Colonic mucosa (tissue), 4 donors: Measurements from ENCODE around the gene F5. TPM values are rescaled to one million over a fixed set of nuclear protein-coding genes. Genes with fewer than 3 reads are reported as not detected.

ENCODE experiments used
- DNase-seq: peaks from one replicate; pipeline ENCODE4 v3.0.0-alpha.2; 2020
- H3K27ac ChIP-seq: fragments of 200-600 bp; one replicate; pipeline ENCODE4 v1.8.0; 2021
- H3K27me3 ChIP-seq: fragments of 200-600 bp; one replicate; pipeline ENCODE4 v1.8.0; 2021
- H3K36me3 ChIP-seq: fragments of 200-600 bp; one replicate; pipeline ENCODE4 v1.8.0; 2021
- H3K4me1 ChIP-seq: fragments of 200-600 bp; one replicate; pipeline ENCODE4 v1.8.0; 2021; ENCODE audit warnings: mild to moderate bottlenecking
- H3K4me3 ChIP-seq: fragments of 200-600 bp; one replicate; pipeline ENCODE4 v1.8.0; 2021
- H3K9ac ChIP-seq, 2 donors: one replicate each; pipeline ENCODE4 v1.7.0; 2013; ENCODE audit warnings: control low read depth in 2 of 2, low read depth in 2 of 2, low read length in 2 of 2
- H3K9me3 ChIP-seq: fragments of 200-600 bp; one replicate; pipeline ENCODE4 v1.8.0; 2021
- intact Hi-C: fragments of 100-400 bp; cut with DNase I; formaldehyde crosslinking; loops from one replicate; pipeline ENCODE4 v1.14.1; 2022
- total RNA-seq, 2 donors: library from RNA; stranded (reverse); fragmentation: NEBNext Ultra II Directional in 1 of 2; extraction: Animal tissue kit (Norgen Biotek cat#: 25700) in 1 of 2; gene quantifications; one replicate each; pipeline ENCODE4 v1.2.1, GENCODE V29; 2021
- TF ChIP-seq, protein P1 (sequence below): fragments of 200-600 bp; IDR thresholded peaks from one replicate; pipeline ENCODE4 v1.8.0; 2022; ENCODE audit warnings: antibody characterized with exemption, mild to moderate bottlenecking
- donor health status: healthy.
- donor health status: DM: no; HTN: no; CAD: no.
- donor health status: DM: no; HTN: no; CAD: no.

F5 gene
- total RNA-seq, 2 donors from 2014 or later: 0.24 to 0.54 TPM

DNA sequence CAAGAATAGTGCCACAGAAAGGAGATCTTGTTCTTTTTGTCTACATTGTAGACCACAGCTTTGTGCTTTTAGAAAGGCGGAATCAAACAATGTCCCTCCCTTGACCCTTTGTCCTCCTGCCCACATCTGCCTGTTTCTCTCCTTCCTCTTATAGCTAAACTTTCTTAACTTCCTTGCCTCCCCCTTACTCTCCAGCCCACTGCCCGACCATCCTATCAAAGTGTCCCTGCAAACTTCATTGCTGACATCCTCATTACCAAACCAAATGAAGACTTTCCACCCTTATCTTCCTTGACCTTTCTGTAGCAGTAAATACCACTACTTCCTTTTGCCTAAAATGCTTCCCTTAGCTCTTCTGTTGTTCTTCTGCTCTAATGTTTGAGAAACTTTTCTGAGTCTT, 38.6 kb upstream of the F5 start:
- H3K27ac ChIP-seq: no peak overlapping the region
- H3K9ac ChIP-seq: no peak overlapping the region
- no peaks in the 10 kb centered on the region for H3K27me3 ChIP-seq
- no peak overlapping the region for H3K4me3 ChIP-seq
- H3K4me1 ChIP-seq: no peaks in the 10 kb centered on the region
- TF ChIP-seq, protein P1, sequence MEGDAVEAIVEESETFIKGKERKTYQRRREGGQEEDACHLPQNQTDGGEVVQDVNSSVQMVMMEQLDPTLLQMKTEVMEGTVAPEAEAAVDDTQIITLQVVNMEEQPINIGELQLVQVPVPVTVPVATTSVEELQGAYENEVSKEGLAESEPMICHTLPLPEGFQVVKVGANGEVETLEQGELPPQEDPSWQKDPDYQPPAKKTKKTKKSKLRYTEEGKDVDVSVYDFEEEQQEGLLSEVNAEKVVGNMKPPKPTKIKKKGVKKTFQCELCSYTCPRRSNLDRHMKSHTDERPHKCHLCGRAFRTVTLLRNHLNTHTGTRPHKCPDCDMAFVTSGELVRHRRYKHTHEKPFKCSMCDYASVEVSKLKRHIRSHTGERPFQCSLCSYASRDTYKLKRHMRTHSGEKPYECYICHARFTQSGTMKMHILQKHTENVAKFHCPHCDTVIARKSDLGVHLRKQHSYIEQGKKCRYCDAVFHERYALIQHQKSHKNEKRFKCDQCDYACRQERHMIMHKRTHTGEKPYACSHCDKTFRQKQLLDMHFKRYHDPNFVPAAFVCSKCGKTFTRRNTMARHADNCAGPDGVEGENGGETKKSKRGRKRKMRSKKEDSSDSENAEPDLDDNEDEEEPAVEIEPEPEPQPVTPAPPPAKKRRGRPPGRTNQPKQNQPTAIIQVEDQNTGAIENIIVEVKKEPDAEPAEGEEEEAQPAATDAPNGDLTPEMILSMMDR: no peak
- intact Hi-C loops: no loop called here
- no peak for DNase-seq
- no peaks in the 10 kb centered on the region for H3K9me3 ChIP-seq
- H3K36me3 ChIP-seq: no peaks in the 10 kb centered on the region

DNA sequence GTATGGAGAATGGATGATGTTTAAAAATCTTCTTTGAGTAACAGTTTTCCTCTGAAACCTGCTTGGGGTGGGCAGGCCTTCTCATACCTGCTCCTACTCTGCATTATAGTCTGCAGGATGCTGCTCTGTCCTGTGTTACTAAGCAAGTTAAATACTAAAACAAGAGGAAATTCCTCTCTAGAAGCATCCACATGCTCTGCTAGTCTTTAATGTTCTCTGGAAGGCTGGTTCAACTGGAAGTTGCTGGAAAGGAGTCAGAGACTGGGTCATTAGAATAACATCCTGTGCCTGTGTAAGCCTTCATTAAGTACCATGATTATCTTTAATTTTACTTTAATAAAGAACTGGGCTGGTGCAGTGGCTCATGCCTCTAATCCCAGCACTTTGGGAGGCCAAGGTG, 37.8 kb upstream of the F5 start:
- intact Hi-C loops: no loop called here
- Histone ChIP-seq H3K9ac (no peak overlapping the region), H3K4me1 (no peaks in the 10 kb centered on the region), H3K27me3 (no peaks in the 10 kb centered on the region), H3K4me3 (no peak overlapping the region), H3K36me3 (no peaks in the 10 kb centered on the region), H3K9me3 (no peaks in the 10 kb centered on the region), H3K27ac (no peak overlapping the region)
- TF ChIP-seq, protein P1: no peak
- DNase-seq: no peak

DNA sequence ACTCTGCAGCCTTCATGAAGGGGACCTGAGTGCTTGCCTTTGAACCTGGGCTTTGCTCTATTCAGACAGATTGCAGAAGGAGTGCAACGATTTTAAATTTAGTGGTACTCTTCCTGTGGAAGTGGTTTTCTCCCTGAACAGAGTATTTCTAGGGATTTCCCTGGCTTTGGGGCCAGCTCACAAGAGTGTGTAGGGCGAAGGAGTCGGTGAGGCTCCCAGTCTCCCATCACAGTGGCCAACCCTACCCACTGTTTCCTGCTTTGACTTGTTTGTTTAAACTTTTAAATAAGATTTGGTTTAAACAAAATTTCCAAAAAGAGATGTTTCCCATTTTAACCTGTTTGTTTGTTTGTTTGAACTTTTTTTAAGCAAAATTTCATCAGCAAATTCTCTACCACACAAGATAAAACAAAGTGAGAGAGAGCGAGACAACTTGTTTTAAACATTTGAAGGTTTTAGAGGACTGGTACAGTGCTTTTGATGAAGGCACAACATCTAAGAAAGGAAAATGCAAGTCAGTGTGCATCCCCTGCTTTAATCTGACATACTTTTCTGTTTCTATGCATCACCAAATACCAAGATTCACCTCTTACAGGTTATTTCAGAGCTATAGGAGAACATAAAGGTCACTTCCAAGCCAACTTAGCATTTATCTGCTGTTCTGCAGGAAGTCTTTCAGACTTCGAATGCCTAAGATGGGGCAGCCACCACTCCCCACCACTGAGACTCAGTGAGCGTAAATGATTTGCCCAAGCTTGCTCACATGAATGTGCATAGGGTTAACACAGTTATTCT, 37.0 kb upstream of the F5 start:
- Histone ChIP-seq H3K27me3 (no peaks in the 10 kb centered on the region), H3K9ac (no peak overlapping the region), H3K27ac (no peak overlapping the region), H3K4me1 (no peaks in the 10 kb centered on the region), H3K36me3 (no peaks in the 10 kb centered on the region), H3K9me3 (no peaks in the 10 kb centered on the region), H3K4me3 (no peak overlapping the region)
- no peak for DNase-seq
- TF ChIP-seq, protein P1: no peak
- intact Hi-C loops: no loop called here

DNA sequence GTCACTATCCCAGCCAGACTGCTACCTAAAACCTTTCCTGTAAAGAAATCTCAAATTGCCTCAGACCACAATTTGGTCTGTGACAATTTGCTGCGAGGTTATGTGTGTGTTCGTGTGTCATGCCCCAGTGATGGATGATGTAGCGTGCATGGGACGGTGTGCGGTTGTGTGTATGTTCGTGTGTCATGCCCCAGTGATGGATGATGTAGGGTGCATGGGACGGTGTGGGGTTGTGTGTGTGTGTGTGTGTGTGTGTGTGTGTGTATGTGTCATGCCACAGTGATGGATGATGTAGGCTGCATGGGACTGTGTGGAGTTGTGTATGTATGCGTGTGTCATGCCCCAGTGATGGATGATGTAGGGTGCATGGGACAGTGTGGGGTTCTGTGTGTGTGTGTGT, 34.3 kb upstream of the F5 start:
- Histone ChIP-seq H3K27ac (no peak overlapping the region), H3K9ac (no peak overlapping the region), H3K4me3 (no peak overlapping the region), H3K27me3 (no peaks in the 10 kb centered on the region), H3K36me3 (no peaks in the 10 kb centered on the region), H3K9me3 (no peaks in the 10 kb centered on the region), H3K4me1 (no peaks in the 10 kb centered on the region)
- intact Hi-C loops: no loop called here
- TF ChIP-seq, protein P1: no peak
- DNase-seq: no peak

DNA sequence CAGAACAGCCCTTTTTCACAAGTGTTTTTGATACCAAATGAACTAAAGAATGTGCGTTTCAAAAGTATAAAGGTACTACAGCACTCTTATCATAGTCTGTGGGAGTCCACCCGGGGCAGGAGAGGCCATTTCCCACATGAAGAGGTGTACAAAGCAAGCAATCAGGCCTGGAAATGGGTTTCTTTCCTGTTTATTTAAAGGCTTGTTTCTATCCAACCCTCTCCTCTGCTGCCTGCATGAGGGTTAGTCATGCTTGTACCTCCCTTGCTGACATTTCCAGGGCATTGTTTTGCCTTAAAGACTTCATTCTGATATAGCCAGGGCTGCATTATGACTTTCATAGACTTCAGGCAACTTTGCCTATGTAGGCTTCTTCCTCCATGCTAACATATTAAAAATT, 32.1 kb upstream of the F5 start:
- H3K9ac ChIP-seq: no peak overlapping the region
- TF ChIP-seq, protein P1: no peak
- H3K27me3 ChIP-seq: no peaks in the 10 kb centered on the region
- no peak for DNase-seq
- no peaks in the 10 kb centered on the region for H3K4me1 ChIP-seq
- intact Hi-C loops: no loop called here
- H3K36me3 ChIP-seq: no peaks in the 10 kb centered on the region
- no peaks in the 10 kb centered on the region for H3K9me3 ChIP-seq
- H3K4me3 ChIP-seq: no peak overlapping the region
- no peak overlapping the region for H3K27ac ChIP-seq
